ENCODE measurements around the gene GALE. TPM values are rescaled to one million over a fixed set of nuclear protein-coding genes. Genes with fewer than 3 reads are reported as not detected.

Gene GALE
- total and polyA plus RNA-seq, 10 donors = 19.0 to 47.1 (median 34.5) TPM

GRCh38 chr1:23774174-23774880 is 26.2 kb downstream of the GALE start:
- no peak for TF ChIP-seq POLR2A (IDR thresholded peaks at IDR 0.05)
- TF ChIP-seq POLR2AphosphoS5 (IDR thresholded peaks at IDR 0.05) = no peak
- peaks cover 0 to 18% (median 3%) of the 10 kb centered on the region in 6 donors for H3K36me3 ChIP-seq
- DNase-seq = no peak
- H3K27ac ChIP-seq = no peak overlapping the region
- H3K27me3 ChIP-seq (replicated peaks in 1 of 7) = no peaks in the 10 kb centered on the region
- H3K4me1 ChIP-seq = peaks cover 15 to 42% (median 28%) of the 10 kb centered on the region in 6 donors
- H3K9me3 ChIP-seq = no peaks in the 10 kb centered on the region
- no peak overlapping the region for H3K4me3 ChIP-seq
- 75 to 84% (median 83%) methylated on average over 6 of the region's 6 CpGs for WGBS, 5 donors
- intact Hi-C loops (cut with DNase I; ENCODE audit: low total_unique reads) = no loop called here

DNA sequence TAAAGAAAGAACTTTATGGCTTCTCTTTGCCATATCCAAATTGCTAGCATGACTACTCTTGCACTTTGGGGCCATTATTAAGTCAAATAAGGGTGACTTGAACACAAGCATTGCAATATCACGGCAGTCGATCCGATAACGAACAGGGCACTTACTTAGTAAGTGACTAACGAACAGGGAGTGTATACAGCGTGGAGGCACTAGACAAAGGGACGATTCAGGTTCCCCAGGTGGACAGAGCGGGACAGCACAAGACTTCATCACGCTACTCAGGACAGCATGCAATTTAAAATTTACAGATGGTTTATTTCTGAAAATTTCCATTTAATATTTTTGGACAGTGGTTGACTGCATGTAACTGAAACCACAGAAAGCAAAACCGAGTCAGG is 27.7 kb downstream of the GALE start:
- intact Hi-C loops (cut with DNase I; ENCODE audit: low total_unique reads) = no loop called here
- no peak for DNase-seq
- peaks cover 0 to 28% (median 3%) of the 10 kb centered on the region in 6 donors for H3K36me3 ChIP-seq
- H3K4me3 ChIP-seq = no peak overlapping the region
- H3K27me3 ChIP-seq (replicated peaks in 1 of 7) = no peaks in the 10 kb centered on the region
- no peak overlapping the region for H3K27ac ChIP-seq
- 91 to 93% (median 92%) methylated on average over 10 of the region's 10 CpGs for WGBS, 5 donors
- TF ChIP-seq POLR2AphosphoS5 (IDR thresholded peaks at IDR 0.05) (no peak), POLR2A (IDR thresholded peaks at IDR 0.05) (no peak)
- TF ChIP-seq, protein P1, sequence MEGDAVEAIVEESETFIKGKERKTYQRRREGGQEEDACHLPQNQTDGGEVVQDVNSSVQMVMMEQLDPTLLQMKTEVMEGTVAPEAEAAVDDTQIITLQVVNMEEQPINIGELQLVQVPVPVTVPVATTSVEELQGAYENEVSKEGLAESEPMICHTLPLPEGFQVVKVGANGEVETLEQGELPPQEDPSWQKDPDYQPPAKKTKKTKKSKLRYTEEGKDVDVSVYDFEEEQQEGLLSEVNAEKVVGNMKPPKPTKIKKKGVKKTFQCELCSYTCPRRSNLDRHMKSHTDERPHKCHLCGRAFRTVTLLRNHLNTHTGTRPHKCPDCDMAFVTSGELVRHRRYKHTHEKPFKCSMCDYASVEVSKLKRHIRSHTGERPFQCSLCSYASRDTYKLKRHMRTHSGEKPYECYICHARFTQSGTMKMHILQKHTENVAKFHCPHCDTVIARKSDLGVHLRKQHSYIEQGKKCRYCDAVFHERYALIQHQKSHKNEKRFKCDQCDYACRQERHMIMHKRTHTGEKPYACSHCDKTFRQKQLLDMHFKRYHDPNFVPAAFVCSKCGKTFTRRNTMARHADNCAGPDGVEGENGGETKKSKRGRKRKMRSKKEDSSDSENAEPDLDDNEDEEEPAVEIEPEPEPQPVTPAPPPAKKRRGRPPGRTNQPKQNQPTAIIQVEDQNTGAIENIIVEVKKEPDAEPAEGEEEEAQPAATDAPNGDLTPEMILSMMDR (IDR thresholded peaks at IDR 0.05 in 8 of 11, conservative IDR thresholded peaks at IDR 0.05 in 3 of 11) = no peak
- H3K4me1 ChIP-seq = peaks cover 8 to 32% (median 18%) of the 10 kb centered on the region in 6 donors
- no peaks in the 10 kb centered on the region for H3K9me3 ChIP-seq

- peak; percentile 96 for DNase-seq
- Histone ChIP-seq H3K27ac (no peak overlapping the region), H3K4me1 (peaks cover 3 to 26% (median 13%) of the 10 kb centered on the region in 6 donors), H3K27me3 (replicated peaks in 1 of 7) (no peaks in the 10 kb centered on the region), H3K9me3 (no peaks in the 10 kb centered on the region), H3K36me3 (peaks cover 0 to 34% (median 3%) of the 10 kb centered on the region in 6 donors), H3K4me3 (no peak overlapping the region)
- 21 to 22% (median 21%) methylated on average over 13 to 14 of the region's 14 CpGs for WGBS, 5 donors
- intact Hi-C loops (cut with DNase I; ENCODE audit: low total_unique reads) = no loop called here
- TF ChIP-seq POLR2AphosphoS5 (IDR thresholded peaks at IDR 0.05) (peak in 2 of 3 donors; percentile 37 to 63), POLR2A (IDR thresholded peaks at IDR 0.05) (no peak)
- TF ChIP-seq, protein P1 (IDR thresholded peaks at IDR 0.05 in 8 of 11, conservative IDR thresholded peaks at IDR 0.05 in 3 of 11) = peak; percentile 73 to 96 (median 92)
These were observed 28.3 kb downstream of the GALE start for GRCh38 chr1:23772049-23772853.

GRCh38 chr1:23768733-23769132 is 31.8 kb downstream of the GALE start:
- H3K4me1 ChIP-seq = peaks cover 0 to 9% (median 7%) of the 10 kb centered on the region in 6 donors
- H3K4me3 ChIP-seq = no peak overlapping the region
- DNase-seq = no peak
- no peaks in the 10 kb centered on the region for H3K27me3 ChIP-seq (replicated peaks in 1 of 7)
- TF ChIP-seq POLR2AphosphoS5 (IDR thresholded peaks at IDR 0.05) (no peak), POLR2A (IDR thresholded peaks at IDR 0.05) (no peak)
- TF ChIP-seq, protein P1 (IDR thresholded peaks at IDR 0.05 in 8 of 11, conservative IDR thresholded peaks at IDR 0.05 in 3 of 11) = no peak
- no peaks in the 10 kb centered on the region for H3K9me3 ChIP-seq
- intact Hi-C loops (cut with DNase I; ENCODE audit: low total_unique reads) = no loop called here
- H3K36me3 ChIP-seq = peaks cover 0 to 69% (median 5%) of the 10 kb centered on the region in 6 donors
- no peak overlapping the region for H3K27ac ChIP-seq
- WGBS, 5 donors = 85 to 96% (median 88%) methylated on average over 5 of the region's 5 CpGs
